Stimulated activated CD4-positive, alpha-beta T cell treated with anti-CD3 and anti-CD28 coated beads, TNF-alpha, amount 100 ng/mL, for 48 hours (primary cell): Measurements from ENCODE around the gene ANKRD13A.
"Not testable (repeated sequence)": the region's sequence is repeated elsewhere in the genome, so short reads cannot be mapped to it uniquely, and the experiment has no call there.

Source experiments
- DNase-seq, 3 donors: peaks; one replicate each; pipeline ENCODE4 v3.0.0-alpha.2; 2020; ENCODE audit warnings: low read depth in 3 of 3

The ANKRD13A gene

DNA sequence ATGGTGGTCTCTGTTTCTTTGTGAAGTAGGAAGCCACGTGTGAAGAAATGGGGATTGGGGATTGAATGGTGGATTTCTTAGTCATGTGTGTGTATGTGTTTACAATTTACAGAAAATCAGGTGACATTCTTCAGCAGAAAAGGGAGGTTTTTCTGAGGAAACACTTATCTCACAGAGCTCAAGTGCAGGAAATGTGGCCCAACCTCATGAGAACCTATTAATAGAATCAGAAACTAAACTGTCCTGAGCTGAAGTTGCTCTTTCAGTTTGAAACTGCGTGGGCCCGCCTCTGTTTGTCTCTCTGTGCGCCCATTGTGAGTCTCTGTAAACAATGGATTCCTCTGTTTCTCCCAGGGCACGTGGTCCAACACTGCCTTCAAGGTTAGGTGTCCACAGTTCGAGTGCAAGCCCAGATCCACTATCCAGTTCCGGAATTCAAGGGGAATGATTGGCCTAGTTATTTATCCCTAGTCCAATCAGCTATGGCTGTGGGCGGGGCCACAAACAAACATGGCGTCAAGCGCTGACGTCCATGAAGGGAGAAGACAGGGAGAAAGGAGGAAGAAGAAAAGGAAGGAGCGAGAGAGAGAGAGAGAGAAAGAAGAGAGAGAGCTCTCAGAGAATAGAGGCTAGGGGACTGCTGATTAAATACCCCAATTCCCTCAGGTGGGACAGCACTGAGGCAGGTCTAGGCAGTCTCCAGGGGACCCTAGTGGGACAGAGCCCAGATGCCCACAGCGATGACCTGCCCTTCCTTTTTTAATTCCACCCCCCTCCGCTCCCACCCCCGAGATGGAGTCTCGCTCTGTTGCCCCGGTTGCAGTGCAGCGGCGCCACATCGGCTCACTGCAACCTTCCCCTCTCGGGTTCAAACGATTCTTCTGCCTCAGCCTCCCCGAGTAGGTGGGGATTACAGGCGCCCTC lies 80.5 kb downstream of the ANKRD13A start:
- DNase-seq, result peak; percentile 51 to 62 (median 60)

DNA sequence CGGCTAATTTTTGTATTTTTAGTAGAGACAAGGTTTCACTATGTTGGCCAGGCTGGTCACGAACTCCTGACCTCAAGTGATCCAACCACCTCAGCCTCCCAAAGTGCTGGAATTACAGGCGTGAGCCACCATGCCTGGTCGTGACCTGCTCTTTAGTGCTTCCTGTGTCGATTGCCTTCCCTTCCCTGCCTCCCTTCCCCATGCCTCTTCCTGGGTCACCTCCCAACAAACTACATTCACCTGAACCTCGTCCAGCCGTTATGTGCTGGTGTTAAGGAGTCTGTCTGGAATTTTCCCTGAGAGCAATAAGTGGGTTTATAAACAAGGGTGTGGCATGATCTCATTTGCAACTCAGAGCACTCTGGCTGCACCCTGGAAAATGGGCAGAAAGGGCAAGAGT lies 81.2 kb downstream of the ANKRD13A start:
- no peak for DNase-seq

DNA sequence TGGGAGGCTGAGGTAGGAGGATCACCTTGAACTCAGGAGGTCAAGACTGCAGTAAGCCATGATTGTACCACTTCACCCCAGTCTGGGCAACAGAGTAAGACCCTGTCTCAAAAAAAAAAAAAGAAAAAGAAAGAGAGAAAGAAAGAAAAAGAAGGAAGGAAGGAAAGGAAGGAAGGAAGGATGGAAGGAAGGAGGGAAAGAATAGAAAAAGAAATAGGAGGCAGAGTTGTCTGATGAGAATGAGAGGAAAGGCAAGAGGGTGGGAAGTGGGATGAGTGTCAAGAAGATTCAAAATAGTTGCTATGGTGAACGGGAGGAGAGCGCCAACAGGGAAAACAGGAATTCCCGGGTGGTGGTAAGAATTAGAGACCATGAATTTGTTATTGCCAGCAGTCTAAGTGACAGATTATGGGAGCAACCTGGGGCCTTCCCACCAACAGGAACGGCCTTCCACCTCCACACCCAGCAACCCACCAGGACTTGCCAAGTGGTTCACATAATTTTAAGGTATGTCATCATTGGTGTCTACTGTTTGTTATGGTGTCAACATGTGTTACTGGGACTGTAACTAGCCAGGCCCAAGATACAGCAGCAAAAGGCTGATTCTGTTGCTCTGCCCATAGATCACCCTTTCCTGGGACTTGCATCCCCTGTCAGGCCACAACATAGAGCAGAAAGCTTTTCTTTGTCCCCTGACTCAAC lies 85.2 kb downstream of the ANKRD13A start:
- no peak for DNase-seq

DNA sequence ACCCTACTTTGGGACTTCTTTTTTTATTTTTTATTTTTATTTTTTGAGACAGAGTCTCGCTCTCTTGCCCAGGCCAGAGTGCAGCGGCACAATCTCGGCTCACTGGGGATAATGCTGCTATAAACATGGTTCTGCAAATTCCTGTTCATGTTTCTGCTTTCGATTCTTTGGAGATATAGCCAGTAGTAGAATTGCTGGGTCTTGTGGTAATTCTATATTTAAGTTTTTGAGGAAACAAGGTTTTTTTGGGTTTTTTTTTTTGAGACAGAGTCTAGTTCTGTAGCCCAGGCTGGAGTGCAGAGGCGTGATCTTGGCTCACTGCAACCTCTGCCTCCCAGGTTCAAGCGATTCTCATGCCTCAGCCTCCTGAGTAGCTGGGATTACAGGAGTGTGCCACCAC lies 89.0 kb downstream of the ANKRD13A start:
- DNase-seq, result not testable (repeated sequence)

DNA sequence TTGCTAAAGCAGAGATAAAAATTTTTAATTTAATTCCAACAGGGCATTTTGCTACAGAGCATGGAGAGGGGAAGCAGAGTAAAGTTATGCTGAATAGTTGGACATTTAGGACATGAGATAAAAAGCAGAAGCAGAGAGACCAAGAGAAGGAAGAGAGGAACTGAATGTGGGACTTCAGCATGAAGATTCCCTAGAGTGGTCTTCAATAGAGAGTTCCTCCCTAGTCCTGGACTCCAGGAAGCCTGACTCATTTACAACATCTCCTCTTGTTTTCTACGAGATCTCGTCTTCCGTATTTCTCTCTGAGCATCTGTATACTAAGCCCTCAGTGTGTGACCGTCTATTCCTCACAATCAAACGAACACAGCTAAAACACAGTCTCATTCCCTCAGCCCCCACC lies 89.7 kb downstream of the ANKRD13A start:
- DNase-seq, result no peak
